ENCODE data around the gene CMTM4.

DNA sequence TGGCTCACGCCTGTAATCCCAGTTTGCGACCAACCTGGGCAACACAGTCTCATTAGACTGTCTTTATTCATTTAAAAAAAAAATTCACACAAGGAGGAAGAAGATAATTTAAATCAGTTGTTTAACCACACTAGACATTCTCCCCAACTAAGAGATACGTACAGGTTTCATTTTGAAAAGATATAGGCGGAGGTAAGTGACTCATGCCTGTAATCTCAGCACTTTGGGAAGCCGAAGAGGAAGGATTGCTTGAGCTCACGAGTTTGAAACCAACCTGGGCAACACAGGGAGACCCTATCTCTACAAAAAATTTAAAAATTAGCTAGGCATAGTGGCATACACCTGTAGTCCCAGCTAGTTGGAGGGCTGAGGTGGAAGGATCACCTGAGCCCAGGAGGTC is 5.3 kb downstream of the CMTM4 start:
- TF ChIP-seq, protein P1, sequence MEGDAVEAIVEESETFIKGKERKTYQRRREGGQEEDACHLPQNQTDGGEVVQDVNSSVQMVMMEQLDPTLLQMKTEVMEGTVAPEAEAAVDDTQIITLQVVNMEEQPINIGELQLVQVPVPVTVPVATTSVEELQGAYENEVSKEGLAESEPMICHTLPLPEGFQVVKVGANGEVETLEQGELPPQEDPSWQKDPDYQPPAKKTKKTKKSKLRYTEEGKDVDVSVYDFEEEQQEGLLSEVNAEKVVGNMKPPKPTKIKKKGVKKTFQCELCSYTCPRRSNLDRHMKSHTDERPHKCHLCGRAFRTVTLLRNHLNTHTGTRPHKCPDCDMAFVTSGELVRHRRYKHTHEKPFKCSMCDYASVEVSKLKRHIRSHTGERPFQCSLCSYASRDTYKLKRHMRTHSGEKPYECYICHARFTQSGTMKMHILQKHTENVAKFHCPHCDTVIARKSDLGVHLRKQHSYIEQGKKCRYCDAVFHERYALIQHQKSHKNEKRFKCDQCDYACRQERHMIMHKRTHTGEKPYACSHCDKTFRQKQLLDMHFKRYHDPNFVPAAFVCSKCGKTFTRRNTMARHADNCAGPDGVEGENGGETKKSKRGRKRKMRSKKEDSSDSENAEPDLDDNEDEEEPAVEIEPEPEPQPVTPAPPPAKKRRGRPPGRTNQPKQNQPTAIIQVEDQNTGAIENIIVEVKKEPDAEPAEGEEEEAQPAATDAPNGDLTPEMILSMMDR (optimal IDR thresholded peaks at IDR 0.05 in 1 of 3, IDR thresholded peaks at IDR 0.05 in 1 of 3, conservative IDR thresholded peaks at IDR 0.05 in 1 of 3; ENCODE audit: extremely low read depth in 1 of 3, insufficient read depth in 2 of 3, low read length in 3 of 3): no peak
- TF ChIP-seq EZH2 (IDR thresholded peaks at IDR 0.05; ENCODE audit: low read length): no peak
